Measurements from ENCODE around the gene MAN2B2. TPM values are rescaled to one million over a fixed set of nuclear protein-coding genes. Genes with fewer than 3 reads are reported as not detected.

Gene MAN2B2
- total RNA-seq, 2 donors from 2014 or later, result 30.7 to 31.1 TPM

DNA sequence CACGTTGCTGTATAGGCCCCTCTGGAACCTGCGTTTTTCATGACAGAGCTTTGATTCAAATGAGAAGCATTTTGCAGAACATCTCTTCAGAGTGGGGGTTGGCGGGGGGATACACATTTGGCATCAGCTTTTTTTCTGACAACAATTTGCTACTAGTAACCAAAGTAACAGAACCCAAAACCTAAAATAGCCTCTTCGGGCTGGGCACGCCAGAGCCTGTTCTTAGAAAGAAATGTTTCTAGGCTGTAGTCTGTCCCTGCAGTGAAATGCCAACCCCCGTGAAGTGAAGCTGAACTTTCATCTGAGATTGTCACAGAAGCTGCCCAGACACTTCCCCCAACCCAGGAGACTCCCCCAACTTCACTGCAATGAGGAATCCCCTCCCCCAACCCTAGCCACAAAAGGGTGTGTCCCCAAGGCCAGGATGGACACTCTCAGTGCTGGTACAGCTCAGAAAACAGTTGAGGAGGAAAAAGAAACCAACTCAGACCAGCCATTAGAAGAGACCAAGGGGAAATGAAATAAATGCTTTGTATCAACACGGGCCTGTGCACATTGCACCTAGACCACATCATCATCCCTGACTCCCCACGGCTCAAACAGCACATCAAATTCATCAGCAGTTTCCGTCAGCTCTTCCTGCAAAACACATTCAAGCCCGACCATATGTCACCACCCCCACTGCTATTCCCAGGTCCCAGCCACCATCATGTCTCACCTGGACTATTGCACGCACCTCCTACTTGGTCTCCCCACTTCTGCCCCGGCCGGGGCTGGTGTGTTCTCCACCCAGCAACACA lies 8.4 kb upstream of the MAN2B2 start:
- intact Hi-C loops (cut with DNase I), result no loop called here
- no peak overlapping the region for H3K4me3 ChIP-seq
- no peaks in the 10 kb centered on the region for H3K4me1 ChIP-seq
- no peaks in the 10 kb centered on the region for H3K36me3 ChIP-seq
- TF ChIP-seq, protein P1, sequence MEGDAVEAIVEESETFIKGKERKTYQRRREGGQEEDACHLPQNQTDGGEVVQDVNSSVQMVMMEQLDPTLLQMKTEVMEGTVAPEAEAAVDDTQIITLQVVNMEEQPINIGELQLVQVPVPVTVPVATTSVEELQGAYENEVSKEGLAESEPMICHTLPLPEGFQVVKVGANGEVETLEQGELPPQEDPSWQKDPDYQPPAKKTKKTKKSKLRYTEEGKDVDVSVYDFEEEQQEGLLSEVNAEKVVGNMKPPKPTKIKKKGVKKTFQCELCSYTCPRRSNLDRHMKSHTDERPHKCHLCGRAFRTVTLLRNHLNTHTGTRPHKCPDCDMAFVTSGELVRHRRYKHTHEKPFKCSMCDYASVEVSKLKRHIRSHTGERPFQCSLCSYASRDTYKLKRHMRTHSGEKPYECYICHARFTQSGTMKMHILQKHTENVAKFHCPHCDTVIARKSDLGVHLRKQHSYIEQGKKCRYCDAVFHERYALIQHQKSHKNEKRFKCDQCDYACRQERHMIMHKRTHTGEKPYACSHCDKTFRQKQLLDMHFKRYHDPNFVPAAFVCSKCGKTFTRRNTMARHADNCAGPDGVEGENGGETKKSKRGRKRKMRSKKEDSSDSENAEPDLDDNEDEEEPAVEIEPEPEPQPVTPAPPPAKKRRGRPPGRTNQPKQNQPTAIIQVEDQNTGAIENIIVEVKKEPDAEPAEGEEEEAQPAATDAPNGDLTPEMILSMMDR (IDR thresholded peaks at IDR 0.05), result no peak
- no peak for DNase-seq
- no peak overlapping the region for H3K27ac ChIP-seq
- H3K9ac ChIP-seq (ENCODE audit: low read depth in 2 of 2, low read length in 2 of 2), result no peak overlapping the region
- no peaks in the 10 kb centered on the region for H3K9me3 ChIP-seq
- H3K27me3 ChIP-seq, result peaks cover 31% of the 10 kb centered on the region

DNA sequence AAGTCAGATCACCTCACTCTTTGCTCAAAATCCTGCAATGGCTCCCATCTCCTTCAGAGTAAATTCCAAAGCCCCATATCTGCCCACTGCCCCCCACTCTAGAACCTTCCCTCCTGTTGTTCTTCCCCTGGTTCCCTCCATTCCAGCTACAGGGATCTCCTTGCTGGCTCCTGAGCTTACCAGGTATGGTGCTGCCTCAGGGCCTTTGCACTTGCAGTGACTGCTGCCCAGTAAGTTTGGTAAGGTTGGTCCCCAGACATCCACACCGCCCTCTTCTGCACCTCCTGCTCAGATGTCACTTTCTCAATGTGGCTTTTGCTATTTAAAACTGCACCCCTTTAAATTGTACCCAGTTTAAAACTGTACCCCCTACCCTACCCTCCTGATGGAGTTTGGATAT lies 7.8 kb upstream of the MAN2B2 start:
- no peak overlapping the region for H3K27ac ChIP-seq
- peaks cover 25% of the 10 kb centered on the region for H3K27me3 ChIP-seq
- no peak for DNase-seq
- TF ChIP-seq, protein P1 (IDR thresholded peaks at IDR 0.05), result no peak
- no peak overlapping the region for H3K4me3 ChIP-seq
- H3K4me1 ChIP-seq, result no peaks in the 10 kb centered on the region
- no peaks in the 10 kb centered on the region for H3K36me3 ChIP-seq
- no peak overlapping the region for H3K9ac ChIP-seq (ENCODE audit: low read depth in 2 of 2, low read length in 2 of 2)
- intact Hi-C loops (cut with DNase I), result no loop called here
- no peaks in the 10 kb centered on the region for H3K9me3 ChIP-seq

DNA sequence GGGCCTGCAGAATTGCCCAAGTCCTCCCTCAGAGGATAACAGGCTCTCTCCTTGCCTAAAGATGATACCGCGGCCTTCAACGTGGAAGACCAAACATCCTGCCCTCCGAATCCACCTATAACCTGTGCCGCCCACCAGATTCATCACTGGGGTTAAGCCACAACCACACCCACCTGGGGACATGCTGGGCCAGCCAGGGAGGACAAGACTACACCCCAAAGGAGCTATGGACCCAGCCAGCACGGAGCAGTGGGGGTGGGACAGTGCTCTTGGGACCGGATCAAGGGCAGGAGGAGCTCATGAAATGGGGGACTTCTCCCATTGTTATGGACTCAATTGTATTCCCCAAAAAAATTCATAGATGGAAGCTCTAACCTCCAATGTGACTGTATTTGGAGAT lies 6.8 kb upstream of the MAN2B2 start:
- Histone ChIP-seq H3K36me3 (no peaks in the 10 kb centered on the region), H3K4me1 (no peaks in the 10 kb centered on the region), H3K9me3 (no peaks in the 10 kb centered on the region), H3K9ac (ENCODE audit: low read depth in 2 of 2, low read length in 2 of 2) (no peak overlapping the region), H3K27ac (no peak overlapping the region), H3K4me3 (no peak overlapping the region), H3K27me3 (peaks cover 16% of the 10 kb centered on the region)
- TF ChIP-seq, protein P1 (IDR thresholded peaks at IDR 0.05), result no peak
- intact Hi-C loops (cut with DNase I), result no loop called here
- no peak for DNase-seq

DNA sequence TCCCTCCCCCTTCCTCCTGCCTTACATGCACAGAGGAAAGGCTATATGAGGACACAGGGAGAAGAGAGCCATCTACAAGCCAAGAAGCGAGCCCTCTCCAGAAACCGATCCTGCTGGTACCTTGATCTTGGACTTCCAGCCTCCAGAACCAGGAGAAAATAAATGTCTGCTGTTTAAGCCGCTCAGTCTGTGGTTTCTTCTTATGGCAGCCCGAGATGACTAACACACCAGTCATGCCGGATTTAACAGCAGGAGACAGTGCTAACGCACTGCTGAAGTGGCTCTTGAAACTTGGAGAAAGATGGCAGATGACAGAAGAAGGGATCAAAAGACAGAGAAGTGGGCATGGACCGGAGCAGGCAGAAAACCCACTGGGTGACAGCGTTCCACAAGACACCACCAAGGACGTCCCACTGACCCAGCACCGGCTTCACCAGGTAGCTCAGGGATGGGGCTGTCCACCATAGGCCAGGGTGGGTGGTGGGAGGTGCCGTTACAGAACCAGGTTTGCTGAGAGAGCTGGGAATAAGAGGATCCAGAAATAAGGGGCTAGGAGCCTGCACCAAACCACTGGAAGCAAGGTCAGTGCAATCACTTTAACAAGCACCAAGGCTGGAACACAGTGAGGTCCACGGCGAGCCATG lies 6.2 kb upstream of the MAN2B2 start:
- TF ChIP-seq, protein P1 (IDR thresholded peaks at IDR 0.05), result no peak
- no peak for DNase-seq

DNA sequence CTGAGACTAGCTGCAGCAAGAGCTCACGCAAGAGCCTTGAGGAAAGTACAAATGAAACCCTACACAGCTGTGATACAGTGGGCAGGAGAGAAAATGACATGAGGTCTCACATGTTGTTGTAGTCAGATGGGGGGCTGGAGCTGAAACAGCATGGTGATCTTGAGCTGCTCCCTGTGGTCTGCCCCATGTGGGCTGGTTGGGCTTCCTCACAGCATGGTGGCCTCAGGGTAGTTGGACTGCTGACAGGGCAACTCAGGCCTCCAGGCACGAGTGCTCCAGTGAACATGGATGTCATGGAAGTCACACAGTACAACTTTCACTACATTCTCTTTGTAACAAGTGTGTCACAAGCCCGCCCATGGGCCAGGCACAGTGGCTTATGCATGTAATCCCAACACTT lies 3.4 kb upstream of the MAN2B2 start:
- no peak overlapping the region for H3K27ac ChIP-seq
- intact Hi-C loops (cut with DNase I), result no loop called here
- no peaks in the 10 kb centered on the region for H3K27me3 ChIP-seq
- TF ChIP-seq, protein P1 (IDR thresholded peaks at IDR 0.05), result no peak
- H3K4me3 ChIP-seq, result no peak overlapping the region
- no peaks in the 10 kb centered on the region for H3K9me3 ChIP-seq
- no peak for DNase-seq
- no peak overlapping the region for H3K9ac ChIP-seq (ENCODE audit: low read depth in 2 of 2, low read length in 2 of 2)
- peaks cover 7% of the 10 kb centered on the region for H3K4me1 ChIP-seq
- no peaks in the 10 kb centered on the region for H3K36me3 ChIP-seq

More for the DNA sequence above, 6.2 kb upstream of the MAN2B2 start:
- no peak overlapping the region for H3K9ac ChIP-seq (ENCODE audit: low read depth in 2 of 2, low read length in 2 of 2)
- no peaks in the 10 kb centered on the region for H3K4me1 ChIP-seq
- no peak overlapping the region for H3K27ac ChIP-seq
- intact Hi-C loops (cut with DNase I), result no loop called here
- no peaks in the 10 kb centered on the region for H3K36me3 ChIP-seq
- no peaks in the 10 kb centered on the region for H3K9me3 ChIP-seq
- no peak overlapping the region for H3K4me3 ChIP-seq
- peaks cover 13% of the 10 kb centered on the region for H3K27me3 ChIP-seq
